Stimulated activated CD8-positive, alpha-beta memory T cell treated with anti-CD3 and anti-CD28 coated beads, Interleukin-2, amount 100 ng/mL, for 1 hour (primary cell): ENCODE data around the gene APOH.
"Not testable (repeated sequence)": the region's sequence is repeated elsewhere in the genome, so short reads cannot be mapped to it uniquely, and the experiment has no call there.

Source experiments
- DNase-seq, 2 donors: peaks; one replicate each; pipeline ENCODE4 v3.0.0-alpha.2; 2020; ENCODE audit warnings: low read depth in 2 of 2

Gene APOH

GRCh38 chr17:66228887-66229782 lies at the start of gene APOH:
Gene APOH (minus strand): TSS chr17:66229415. CDS start chr17:66229379, 36 bp downstream.
- DNase-seq: no peak

- no peak for DNase-seq
These were observed 48.0 kb upstream of the APOH start for GRCh38 chr17:66277191-66277590.

- no peak for DNase-seq
These were observed 47.2 kb upstream of the APOH start for GRCh38 chr17:66276328-66276937.

GRCh38 chr17:66275651-66276050 lies 46.4 kb upstream of the APOH start:
- DNase-seq: no peak

GRCh38 chr17:66273586-66273848 lies 44.3 kb upstream of the APOH start:
- no peak for DNase-seq

GRCh38 chr17:66272811-66273585 lies 43.8 kb upstream of the APOH start:
- DNase-seq: no peak

GRCh38 chr17:66271512-66271911 lies 42.3 kb upstream of the APOH start:
- no peak for DNase-seq

- no peak for DNase-seq
These were observed 40.9 kb upstream of the APOH start for GRCh38 chr17:66270106-66270505.

- no peak for DNase-seq
These were observed 39.2 kb upstream of the APOH start for GRCh38 chr17:66268247-66268927.

- DNase-seq: no peak
These were observed 35.5 kb upstream of the APOH start for GRCh38 chr17:66264696-66265095.

- DNase-seq: no peak
These were observed 33.6 kb upstream of the APOH start for GRCh38 chr17:66262767-66263166.

- DNase-seq: no peak
These were observed 31.5 kb upstream of the APOH start for GRCh38 chr17:66260688-66261087.

- DNase-seq: no peak
These were observed 31.1 kb upstream of the APOH start for GRCh38 chr17:66260275-66260674.

GRCh38 chr17:66255527-66255971 lies 26.3 kb upstream of the APOH start:
- DNase-seq: no peak

- DNase-seq: no peak
These were observed 25.9 kb upstream of the APOH start for GRCh38 chr17:66255112-66255511.

GRCh38 chr17:66253458-66253857 lies 24.2 kb upstream of the APOH start:
- not testable (repeated sequence) for DNase-seq

GRCh38 chr17:66250686-66251085 lies 21.5 kb upstream of the APOH start:
- DNase-seq: no peak

GRCh38 chr17:66248285-66248684 lies 19.1 kb upstream of the APOH start:
- DNase-seq: no peak

- DNase-seq: no peak
These were observed 12.6 kb upstream of the APOH start for GRCh38 chr17:66241839-66242238.

- DNase-seq: no peak
These were observed 11.4 kb upstream of the APOH start for GRCh38 chr17:66240630-66241029.

GRCh38 chr17:66240013-66240412 lies 10.8 kb upstream of the APOH start:
- no peak for DNase-seq

GRCh38 chr17:66235377-66235994 lies 6.3 kb upstream of the APOH start:
- no peak for DNase-seq
